Activated T-cell treated with anti-CD3 and anti-CD28 coated beads, Interleukin-2, amount 50 U/mL, for 4 hours (primary cell): ENCODE data around the gene ERGIC1. TPM values are rescaled to one million over a fixed set of nuclear protein-coding genes. Genes with fewer than 3 reads are reported as not detected.

Experiments used
- ATAC-seq, 2 donors: fragments of 200-7000 bp; cut with Tn5 transposase; one replicate each; pipeline ENCODE4 v1.10.0; 2021
- DNase-seq: peaks from one replicate; pipeline ENCODE4 v3.0.0-alpha.2; 2020
- H3K27me3 Mint-ChIP-seq: one replicate; pipeline ENCODE4 v1.8.0; 2021; ENCODE audit warnings: low read depth, mixed read lengths
- H3K36me3 Mint-ChIP-seq: one replicate; pipeline ENCODE4 v1.8.0; 2022; ENCODE audit warnings: mixed read lengths; ENCODE audit not compliant: insufficient read depth
- H3K4me1 Mint-ChIP-seq: one replicate; pipeline ENCODE4 v1.8.0; 2021; ENCODE audit warnings: low read depth, mixed read lengths
- H3K4me3 Mint-ChIP-seq: one replicate; pipeline ENCODE4 v1.8.0; 2021; ENCODE audit warnings: mild to moderate bottlenecking, moderate library complexity, mixed read lengths
- H3K9me3 Mint-ChIP-seq: one replicate; pipeline ENCODE4 v1.8.0; 2021; ENCODE audit warnings: mixed read lengths
- total RNA-seq, 3 donors: library from RNA; stranded (reverse); gene quantifications; one replicate each; pipeline ENCODE4 v1.2.1, GENCODE V29; 2021

Gene ERGIC1
- total RNA-seq, 3 donors from 2014 or later: 28.7 to 36.3 (median 32.1) TPM

- no peak overlapping the region for H3K4me3 Mint-ChIP-seq
- ATAC-seq: no peak
- no peaks in the 10 kb centered on the region for H3K27me3 Mint-ChIP-seq
- peaks cover 8% of the 10 kb centered on the region for H3K4me1 Mint-ChIP-seq
- DNase-seq: no peak
- no peaks in the 10 kb centered on the region for H3K36me3 Mint-ChIP-seq
- no peaks in the 10 kb centered on the region for H3K9me3 Mint-ChIP-seq
Measured at GRCh38 chr5:172795318-172795977, 38.6 kb upstream of the ERGIC1 start.

GRCh38 chr5:172796306-172796705, 37.7 kb upstream of the ERGIC1 start:
- H3K27me3 Mint-ChIP-seq: no peaks in the 10 kb centered on the region
- no peaks in the 10 kb centered on the region for H3K9me3 Mint-ChIP-seq
- no peaks in the 10 kb centered on the region for H3K36me3 Mint-ChIP-seq
- ATAC-seq: no peak
- no peak overlapping the region for H3K4me3 Mint-ChIP-seq
- peaks cover 8% of the 10 kb centered on the region for H3K4me1 Mint-ChIP-seq
- no peak for DNase-seq

GRCh38 chr5:172797771-172798191, 36.3 kb upstream of the ERGIC1 start:
- H3K9me3 Mint-ChIP-seq: no peaks in the 10 kb centered on the region
- H3K4me3 Mint-ChIP-seq: no peak overlapping the region
- no peaks in the 10 kb centered on the region for H3K27me3 Mint-ChIP-seq
- ATAC-seq (no peak), DNase-seq (no peak)
- H3K4me1 Mint-ChIP-seq: peaks cover 8% of the 10 kb centered on the region
- no peaks in the 10 kb centered on the region for H3K36me3 Mint-ChIP-seq

GRCh38 chr5:172798422-172799215, 35.4 kb upstream of the ERGIC1 start:
- H3K9me3 Mint-ChIP-seq: no peaks in the 10 kb centered on the region
- no peaks in the 10 kb centered on the region for H3K27me3 Mint-ChIP-seq
- no peak for ATAC-seq
- no peak for DNase-seq
- no peak overlapping the region for H3K4me3 Mint-ChIP-seq
- peaks cover 8% of the 10 kb centered on the region for H3K4me1 Mint-ChIP-seq
- H3K36me3 Mint-ChIP-seq: no peaks in the 10 kb centered on the region

- DNase-seq (no peak), ATAC-seq (no peak)
- no peaks in the 10 kb centered on the region for H3K36me3 Mint-ChIP-seq
- no peaks in the 10 kb centered on the region for H3K9me3 Mint-ChIP-seq
- peaks cover 8% of the 10 kb centered on the region for H3K4me1 Mint-ChIP-seq
- no peaks in the 10 kb centered on the region for H3K27me3 Mint-ChIP-seq
- H3K4me3 Mint-ChIP-seq: no peak overlapping the region
Measured at GRCh38 chr5:172799416-172799815, 34.6 kb upstream of the ERGIC1 start.

GRCh38 chr5:172800088-172800551, 33.9 kb upstream of the ERGIC1 start:
- Mint-ChIP-seq H3K27me3 (no peaks in the 10 kb centered on the region), H3K4me1 (peaks cover 8% of the 10 kb centered on the region), H3K4me3 (no peak overlapping the region), H3K36me3 (no peaks in the 10 kb centered on the region), H3K9me3 (no peaks in the 10 kb centered on the region)
- no peak for ATAC-seq
- no peak for DNase-seq

GRCh38 chr5:172801179-172801671, 32.8 kb upstream of the ERGIC1 start:
- DNase-seq (no peak), ATAC-seq (no peak)
- Mint-ChIP-seq H3K4me1 (peaks cover 9% of the 10 kb centered on the region), H3K4me3 (no peak overlapping the region), H3K27me3 (no peaks in the 10 kb centered on the region), H3K36me3 (no peaks in the 10 kb centered on the region), H3K9me3 (no peaks in the 10 kb centered on the region)

GRCh38 chr5:172802112-172802511, 31.9 kb upstream of the ERGIC1 start:
- ATAC-seq (no peak), DNase-seq (no peak)
- Mint-ChIP-seq H3K9me3 (no peaks in the 10 kb centered on the region), H3K36me3 (no peaks in the 10 kb centered on the region), H3K4me1 (peaks cover 15% of the 10 kb centered on the region), H3K27me3 (no peaks in the 10 kb centered on the region), H3K4me3 (no peak overlapping the region)

GRCh38 chr5:172802567-172803176, 31.4 kb upstream of the ERGIC1 start:
- ATAC-seq: no peak
- H3K27me3 Mint-ChIP-seq: no peaks in the 10 kb centered on the region
- H3K4me1 Mint-ChIP-seq: peaks cover 17% of the 10 kb centered on the region
- H3K9me3 Mint-ChIP-seq: no peaks in the 10 kb centered on the region
- H3K36me3 Mint-ChIP-seq: no peaks in the 10 kb centered on the region
- no peak overlapping the region for H3K4me3 Mint-ChIP-seq
- DNase-seq: no peak

- DNase-seq: no peak
- Mint-ChIP-seq H3K36me3 (no peaks in the 10 kb centered on the region), H3K4me1 (peaks cover 18% of the 10 kb centered on the region), H3K9me3 (no peaks in the 10 kb centered on the region), H3K4me3 (no peak overlapping the region), H3K27me3 (no peaks in the 10 kb centered on the region)
- ATAC-seq: no peak
Measured at GRCh38 chr5:172805018-172805683, 28.9 kb upstream of the ERGIC1 start.

GRCh38 chr5:172805736-172806255, 28.3 kb upstream of the ERGIC1 start:
- no peaks in the 10 kb centered on the region for H3K36me3 Mint-ChIP-seq
- H3K4me3 Mint-ChIP-seq: no peak overlapping the region
- ATAC-seq (no peak), DNase-seq (no peak)
- peaks cover 18% of the 10 kb centered on the region for H3K4me1 Mint-ChIP-seq
- no peaks in the 10 kb centered on the region for H3K9me3 Mint-ChIP-seq
- H3K27me3 Mint-ChIP-seq: no peaks in the 10 kb centered on the region

- ATAC-seq (peak; percentile 98 to 99), DNase-seq (peak; percentile 83)
- no peaks in the 10 kb centered on the region for H3K27me3 Mint-ChIP-seq
- peaks cover 18% of the 10 kb centered on the region for H3K4me1 Mint-ChIP-seq
- peak overlapping the region; percentile 67 for H3K4me3 Mint-ChIP-seq
- H3K36me3 Mint-ChIP-seq: no peaks in the 10 kb centered on the region
- H3K9me3 Mint-ChIP-seq: no peaks in the 10 kb centered on the region
Measured at GRCh38 chr5:172806897-172807672, 27.0 kb upstream of the ERGIC1 start.

GRCh38 chr5:172807766-172808311, 26.2 kb upstream of the ERGIC1 start:
- Mint-ChIP-seq H3K27me3 (no peaks in the 10 kb centered on the region), H3K4me3 (peak overlapping the region; percentile 67), H3K36me3 (no peaks in the 10 kb centered on the region), H3K4me1 (peaks cover 18% of the 10 kb centered on the region), H3K9me3 (no peaks in the 10 kb centered on the region)
- DNase-seq (no peak), ATAC-seq (no peak)
